ENCODE results near the gene CAMSAP1. TPM values are rescaled to one million over a fixed set of nuclear protein-coding genes. Genes with fewer than 3 reads are reported as not detected.

Gene CAMSAP1
- total RNA-seq, 1 donor from 2014 or later, result 20.0 TPM

- peaks cover 26% of the 10 kb centered on the region for H3K9me3 ChIP-seq (replicated peaks)
- H3K27me3 ChIP-seq (ENCODE audit: low read depth), result no peaks in the 10 kb centered on the region
- no peak overlapping the region for H3K4me3 ChIP-seq
- no peak for TF ChIP-seq CTCF (IDR thresholded peaks at IDR 0.05; ENCODE audit: borderline replicate concordance)
- H3K36me3 ChIP-seq, result peaks cover 45% of the 10 kb centered on the region
- intact Hi-C loops (cut with micrococcal nuclease), result no loop called here
- H3K27ac ChIP-seq (replicated peaks), result no peak overlapping the region
- no peak for DNase-seq
- peaks cover 49% of the 10 kb centered on the region for H3K4me1 ChIP-seq
Observed at GRCh38 chr9:135909371-135909770, 2.0 kb upstream of the CAMSAP1 start.

GRCh38 chr9:135908754-135909204, 1.4 kb upstream of the CAMSAP1 start:
- Histone ChIP-seq H3K36me3 (peaks cover 40% of the 10 kb centered on the region), H3K9me3 (replicated peaks) (peaks cover 20% of the 10 kb centered on the region), H3K4me3 (peak overlapping the region; percentile 95), H3K27ac (replicated peaks) (no peak overlapping the region), H3K4me1 (peaks cover 52% of the 10 kb centered on the region), H3K27me3 (ENCODE audit: low read depth) (no peaks in the 10 kb centered on the region)
- no peak for DNase-seq
- intact Hi-C loops (cut with micrococcal nuclease), result no loop called here
- TF ChIP-seq CTCF (IDR thresholded peaks at IDR 0.05; ENCODE audit: borderline replicate concordance), result no peak

- peak overlapping the region; percentile 95 for H3K4me3 ChIP-seq
- peaks cover 58% of the 10 kb centered on the region for H3K4me1 ChIP-seq
- TF ChIP-seq CTCF (IDR thresholded peaks at IDR 0.05; ENCODE audit: borderline replicate concordance), result no peak
- intact Hi-C loops (cut with micrococcal nuclease), result no loop called here
- H3K27ac ChIP-seq (replicated peaks), result peak overlapping the region; percentile 92
- H3K27me3 ChIP-seq (ENCODE audit: low read depth), result no peaks in the 10 kb centered on the region
- H3K36me3 ChIP-seq, result peaks cover 34% of the 10 kb centered on the region
- no peak for DNase-seq
- H3K9me3 ChIP-seq (replicated peaks), result peaks cover 15% of the 10 kb centered on the region
Observed at GRCh38 chr9:135908093-135908753, 877 bp upstream of the CAMSAP1 start.

GRCh38 chr9:135907006-135907430, 328 bp downstream of the CAMSAP1 start:
- intact Hi-C loops (cut with micrococcal nuclease), result no loop called here
- H3K36me3 ChIP-seq, result peaks cover 23% of the 10 kb centered on the region
- peaks cover 3% of the 10 kb centered on the region for H3K9me3 ChIP-seq (replicated peaks)
- peak overlapping the region; percentile 81 for H3K4me3 ChIP-seq
- TF ChIP-seq CTCF (IDR thresholded peaks at IDR 0.05; ENCODE audit: borderline replicate concordance), result no peak
- no peaks in the 10 kb centered on the region for H3K27me3 ChIP-seq (ENCODE audit: low read depth)
- peak overlapping the region; percentile 78 for H3K27ac ChIP-seq (replicated peaks)
- peak; percentile 36 for DNase-seq
- H3K4me1 ChIP-seq, result peaks cover 70% of the 10 kb centered on the region

GRCh38 chr9:135906291-135907005, 898 bp downstream of the CAMSAP1 start:
- Histone ChIP-seq H3K9me3 (replicated peaks) (no peaks in the 10 kb centered on the region), H3K27ac (replicated peaks) (peak overlapping the region; percentile 78), H3K36me3 (peaks cover 17% of the 10 kb centered on the region), H3K4me3 (peak overlapping the region; percentile 81), H3K4me1 (peaks cover 70% of the 10 kb centered on the region), H3K27me3 (ENCODE audit: low read depth) (no peaks in the 10 kb centered on the region)
- intact Hi-C loops (cut with micrococcal nuclease), result no loop called here
- no peak for DNase-seq
- TF ChIP-seq CTCF (IDR thresholded peaks at IDR 0.05; ENCODE audit: borderline replicate concordance), result no peak
